ENCODE measurements around the gene ADGRG6. TPM values are rescaled to one million over a fixed set of nuclear protein-coding genes. Genes with fewer than 3 reads are reported as not detected.

Gene ADGRG6
- total RNA-seq, 1 experiment from 2014 or later = 98.7 TPM

DNA sequence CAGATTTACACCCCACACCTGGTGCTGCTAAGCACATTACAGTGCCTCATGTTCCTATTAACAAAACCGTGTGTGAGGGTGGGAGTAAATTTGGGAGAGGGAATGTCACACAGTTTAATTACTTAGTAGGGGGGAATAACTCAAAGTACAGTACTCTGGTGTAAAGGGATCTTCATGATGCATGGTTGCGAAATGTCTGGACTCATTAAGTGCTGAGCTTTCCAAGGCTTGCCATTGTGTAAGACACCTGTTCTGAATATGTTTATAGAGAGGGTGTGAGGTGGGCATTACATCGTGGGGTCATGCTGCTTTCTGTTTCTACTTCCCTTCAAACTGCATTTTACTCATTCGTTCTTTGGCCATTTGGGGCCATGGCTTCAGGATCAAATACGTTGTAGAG lies 181.2 kb downstream of the ADGRG6 start:
- Mint-ChIP-seq H3K27me3 (ENCODE audit: insufficient read depth, unreplicated experiment) (no peaks in the 10 kb centered on the region), H3K9me3 (ENCODE audit: unreplicated experiment) (peaks cover 16% of the 10 kb centered on the region), H3K36me3 (ENCODE audit: insufficient read depth, unreplicated experiment) (no peaks in the 10 kb centered on the region), H3K4me1 (ENCODE audit: low read depth, unreplicated experiment) (no peaks in the 10 kb centered on the region), H3K27ac (ENCODE audit: unreplicated experiment) (no peak overlapping the region), H3K4me3 (ENCODE audit: unreplicated experiment) (no peak overlapping the region)
- ChIA-PET POLR2A (no interaction called here), CTCF (interaction anchor here (0.6 kb wide), 1 partner anchor 1378 kb away, joined by 3 read pairs; no protein-coding TSS in a partner anchor)
- no peaks in the 10 kb centered on the region for H3K4me1 ChIP-seq
- BruUV-seq (replicated peaks) = no TSS peak
- intact Hi-C loops (cut with micrococcal nuclease; ENCODE audit: unreplicated experiment) = no loop called here
- TF ChIP-seq, protein P1, sequence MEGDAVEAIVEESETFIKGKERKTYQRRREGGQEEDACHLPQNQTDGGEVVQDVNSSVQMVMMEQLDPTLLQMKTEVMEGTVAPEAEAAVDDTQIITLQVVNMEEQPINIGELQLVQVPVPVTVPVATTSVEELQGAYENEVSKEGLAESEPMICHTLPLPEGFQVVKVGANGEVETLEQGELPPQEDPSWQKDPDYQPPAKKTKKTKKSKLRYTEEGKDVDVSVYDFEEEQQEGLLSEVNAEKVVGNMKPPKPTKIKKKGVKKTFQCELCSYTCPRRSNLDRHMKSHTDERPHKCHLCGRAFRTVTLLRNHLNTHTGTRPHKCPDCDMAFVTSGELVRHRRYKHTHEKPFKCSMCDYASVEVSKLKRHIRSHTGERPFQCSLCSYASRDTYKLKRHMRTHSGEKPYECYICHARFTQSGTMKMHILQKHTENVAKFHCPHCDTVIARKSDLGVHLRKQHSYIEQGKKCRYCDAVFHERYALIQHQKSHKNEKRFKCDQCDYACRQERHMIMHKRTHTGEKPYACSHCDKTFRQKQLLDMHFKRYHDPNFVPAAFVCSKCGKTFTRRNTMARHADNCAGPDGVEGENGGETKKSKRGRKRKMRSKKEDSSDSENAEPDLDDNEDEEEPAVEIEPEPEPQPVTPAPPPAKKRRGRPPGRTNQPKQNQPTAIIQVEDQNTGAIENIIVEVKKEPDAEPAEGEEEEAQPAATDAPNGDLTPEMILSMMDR (IDR thresholded peaks at IDR 0.05; ENCODE audit: insufficient read depth in 1 of 2, low read depth in 1 of 2, low read length in 1 of 2, severe bottlenecking in 1 of 2, unreplicated experiment in 1 of 2) = no peak
- no peaks in the 10 kb centered on the region for H3K27me3 ChIP-seq (replicated peaks; ENCODE audit: control insufficient read depth, insufficient read depth, low read length)
- H3K36me3 ChIP-seq (ENCODE audit: control insufficient read depth, insufficient read depth, low read length) = no peaks in the 10 kb centered on the region
- no peaks in the 10 kb centered on the region for H3K9me3 ChIP-seq
- H3K4me3 ChIP-seq (ENCODE audit: low read depth, low read length) = no peak overlapping the region
- DNase-seq = no peak

DNA sequence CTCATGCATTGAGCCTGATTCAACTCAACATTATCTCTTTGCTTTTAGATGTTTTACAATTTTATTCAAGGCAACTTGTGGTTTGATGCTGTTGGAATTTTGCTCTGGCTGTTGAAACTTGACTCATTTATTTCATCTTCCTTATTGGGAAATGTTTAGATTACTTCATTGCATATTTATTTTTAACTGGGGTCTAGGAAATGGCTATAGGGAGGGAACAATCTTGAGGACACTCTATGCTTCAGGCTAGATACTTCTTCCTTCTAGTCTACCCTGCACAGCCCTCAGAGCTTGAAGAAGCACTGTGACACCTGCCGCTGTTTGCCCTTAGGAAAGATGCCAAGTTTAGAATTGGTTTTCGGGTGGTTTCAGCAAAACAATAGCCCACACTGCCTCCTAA lies 183.4 kb downstream of the ADGRG6 start:
- POLR2A ChIA-PET = no interaction called here
- intact Hi-C loops (cut with micrococcal nuclease; ENCODE audit: unreplicated experiment) = no loop called here
- DNase-seq = no peak
- H3K27me3 Mint-ChIP-seq (ENCODE audit: insufficient read depth, unreplicated experiment) = peaks cover 5% of the 10 kb centered on the region
- Histone ChIP-seq H3K4me3 (ENCODE audit: low read depth, low read length) (no peak overlapping the region), H3K9me3 (no peaks in the 10 kb centered on the region), H3K27me3 (replicated peaks; ENCODE audit: control insufficient read depth, insufficient read depth, low read length) (no peaks in the 10 kb centered on the region), H3K4me1 (no peaks in the 10 kb centered on the region), H3K36me3 (ENCODE audit: control insufficient read depth, insufficient read depth, low read length) (no peaks in the 10 kb centered on the region)
- CTCF ChIA-PET = no interaction called here
- H3K4me1 Mint-ChIP-seq (ENCODE audit: low read depth, unreplicated experiment) = no peaks in the 10 kb centered on the region
- no TSS peak for BruUV-seq (replicated peaks)
- no peak overlapping the region for H3K4me3 Mint-ChIP-seq (ENCODE audit: unreplicated experiment)
- H3K27ac Mint-ChIP-seq (ENCODE audit: unreplicated experiment) = no peak overlapping the region
- TF ChIP-seq, protein P1 (IDR thresholded peaks at IDR 0.05; ENCODE audit: insufficient read depth in 1 of 2, low read depth in 1 of 2, low read length in 1 of 2, severe bottlenecking in 1 of 2, unreplicated experiment in 1 of 2) = no peak
- H3K36me3 Mint-ChIP-seq (ENCODE audit: insufficient read depth, unreplicated experiment) = no peaks in the 10 kb centered on the region
- peaks cover 16% of the 10 kb centered on the region for H3K9me3 Mint-ChIP-seq (ENCODE audit: unreplicated experiment)

DNA sequence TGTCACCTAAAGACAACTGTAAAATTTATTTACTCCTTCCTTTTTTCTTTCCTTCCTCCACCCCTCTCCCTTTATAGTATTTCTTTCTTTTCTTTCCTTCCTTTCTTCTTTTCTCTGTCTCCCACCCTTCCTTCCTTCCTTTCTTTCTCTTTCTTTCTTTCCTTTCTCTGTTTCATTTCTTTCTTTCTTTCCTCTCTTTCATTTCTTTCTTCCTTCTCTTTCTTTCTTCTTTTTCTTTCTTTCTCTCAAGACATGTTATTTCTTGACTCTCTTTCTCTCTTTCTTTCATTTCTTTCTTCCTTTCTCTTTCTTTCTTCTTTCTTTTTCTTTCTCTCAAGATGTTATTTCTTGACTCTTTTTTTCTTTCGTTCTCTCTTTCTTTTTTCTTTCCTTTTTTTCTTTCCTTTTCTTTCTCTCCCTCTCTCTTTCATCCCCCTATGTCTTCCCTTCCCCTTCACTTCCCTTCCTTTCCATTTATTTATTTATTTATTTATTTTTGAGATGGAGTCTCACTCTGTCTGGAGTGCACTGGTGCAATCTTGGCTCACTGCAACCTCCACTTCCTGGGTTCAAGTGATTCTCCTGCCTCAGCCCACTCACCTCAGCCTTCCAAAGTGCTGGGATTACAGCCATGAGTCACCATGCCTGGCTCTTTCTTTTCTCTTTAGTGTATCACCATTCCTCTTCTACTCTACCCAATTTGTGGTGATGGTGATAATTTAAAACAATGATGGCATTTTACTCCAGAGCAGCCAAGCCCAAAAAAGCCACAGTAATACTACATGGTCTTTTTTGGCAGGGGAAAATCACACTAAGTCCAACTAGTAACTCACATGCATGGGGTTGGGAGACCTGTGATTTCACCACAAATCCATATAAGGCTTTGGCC lies 188.2 kb downstream of the ADGRG6 start:
- Histone ChIP-seq H3K4me3 (ENCODE audit: low read depth, low read length) (no peak overlapping the region), H3K27me3 (replicated peaks; ENCODE audit: control insufficient read depth, insufficient read depth, low read length) (no peaks in the 10 kb centered on the region), H3K4me1 (no peaks in the 10 kb centered on the region), H3K36me3 (ENCODE audit: control insufficient read depth, insufficient read depth, low read length) (no peaks in the 10 kb centered on the region), H3K9me3 (no peaks in the 10 kb centered on the region)
- Mint-ChIP-seq H3K9me3 (ENCODE audit: unreplicated experiment) (no peaks in the 10 kb centered on the region), H3K4me1 (ENCODE audit: low read depth, unreplicated experiment) (no peaks in the 10 kb centered on the region), H3K27me3 (ENCODE audit: insufficient read depth, unreplicated experiment) (peaks cover 5% of the 10 kb centered on the region), H3K4me3 (ENCODE audit: unreplicated experiment) (no peak overlapping the region), H3K27ac (ENCODE audit: unreplicated experiment) (no peak overlapping the region), H3K36me3 (ENCODE audit: insufficient read depth, unreplicated experiment) (no peaks in the 10 kb centered on the region)
- ChIA-PET POLR2A (no interaction called here), CTCF (no interaction called here)
- no peak for DNase-seq
- intact Hi-C loops (cut with micrococcal nuclease; ENCODE audit: unreplicated experiment) = no loop called here
- TF ChIP-seq, protein P1 (IDR thresholded peaks at IDR 0.05; ENCODE audit: insufficient read depth in 1 of 2, low read depth in 1 of 2, low read length in 1 of 2, severe bottlenecking in 1 of 2, unreplicated experiment in 1 of 2) = no peak
- no TSS peak for BruUV-seq (replicated peaks)

Other genes with a start within 250 kb of the ADGRG6 start
- not detected in 2 replicates for gene GJE1, start 169.1 kb upstream of the ADGRG6 start, total RNA-seq (2022)
- gene NMBR, start 154.9 kb upstream of the ADGRG6 start, total RNA-seq (2022) = not detected in 2 replicates
- 51.1 and 55.1 TPM in 2 replicates for gene VTA1, start 154.7 kb upstream of the ADGRG6 start, total RNA-seq (2022)

Measured in Caco-2 (cell line).